B cell (primary cell): ENCODE results near the gene ADARB2. TPM values are rescaled to one million over a fixed set of nuclear protein-coding genes. Genes with fewer than 3 reads are reported as not detected.

Source experiments
- ATAC-seq: fragments of 200-7000 bp; cut with Tn5 transposase; one replicate; pipeline ENCODE4 v1.10.0; 2021; ENCODE audit warnings: low read depth, mild to moderate bottlenecking, moderate number of reproducible peaks, moderate library complexity
- CTCF ChIA-PET: fragments of 350-600 bp; sonication (Branson Sonifier 250); formaldehyde crosslinking; loops from one replicate; lab custom pipeline; 2021; ENCODE audit warnings: antibody characterized with exemption, inconsistent platforms; lab: Charles Lee
- POLR2A ChIA-PET: fragments of 350-600 bp; sonication (Branson Sonifier 250); formaldehyde crosslinking; loops from one replicate; lab custom pipeline; 2021; ENCODE audit warnings: antibody characterized with exemption; lab: Charles Lee
- DNase-seq: peaks from one replicate; pipeline ENCODE4 v3.0.0; 2013
- H2AFZ ChIP-seq: 2 replicates; pipeline ENCODE4 v1.6.1; 2012; ENCODE audit warnings: mild to moderate bottlenecking, low read depth, low read length; ENCODE audit not compliant: insufficient read depth, poor library complexity, severe bottlenecking
- H3K27ac ChIP-seq, 2 donors: 1 replicate in 1 of 2; 2 replicates in 1 of 2; pipeline ENCODE4 v1.5.1; 2012 to 2013; ENCODE audit warnings: low read length in 2 of 2, mild to moderate bottlenecking in 2 of 2, moderate library complexity in 1 of 2
- H3K27me3 ChIP-seq, 4 experiments: fragments of 200-600 bp in 1 of 4; sonication (generic) in 1 of 4; replicated peaks in 1 of 4; 1 replicate in 2 of 4; 2 replicates in 2 of 4; pipeline versions ENCODE4 v1.6.1 to v1.7.0; 2013 to 2016; ENCODE audit warnings: low read length in 3 of 4, mild to moderate bottlenecking in 2 of 4, mixed read lengths in 1 of 4, moderate library complexity in 1 of 4; ENCODE audit not compliant: insufficient read depth in 4 of 4, control insufficient read depth in 3 of 4; ENCODE audit errors: control extremely low read depth in 1 of 4
- H3K36me3 ChIP-seq, 2 experiments: replicated peaks in 1 of 2; 1 replicate in 1 of 2; 2 replicates in 1 of 2; pipeline versions ENCODE4 v1.6.1 to v1.7.1; 2013; ENCODE audit warnings: low read length in 1 of 2; ENCODE audit not compliant: insufficient read depth in 2 of 2, control insufficient read depth in 1 of 2; ENCODE audit errors: control extremely low read depth in 1 of 2, extremely low read depth in 1 of 2
- H3K4me1 ChIP-seq, 2 donors: fragments of 200-600 bp in 1 of 2; sonication (generic) in 1 of 2; 1 replicate in 1 of 2; 2 replicates in 1 of 2; pipeline versions ENCODE4 v1.5.1 to v1.6.1; 2013 to 2017; ENCODE audit warnings: low read length in 2 of 2; ENCODE audit not compliant: control insufficient read depth in 2 of 2, insufficient read depth in 2 of 2
- H3K4me2 ChIP-seq: replicated peaks from 2 replicates; pipeline ENCODE3; 2012; ENCODE audit warnings: mild to moderate bottlenecking, low read depth, low read length; ENCODE audit not compliant: poor library complexity, severe bottlenecking
- H3K4me3 ChIP-seq, 5 experiments: fragments of 200-600 bp in 1 of 5; sonication (generic) in 1 of 5; 1 replicate in 3 of 5; 2 replicates in 2 of 5; pipeline versions ENCODE4 v1.5.1 to v1.7.0; 2011 to 2016; ENCODE audit warnings: low read length in 4 of 5, mild to moderate bottlenecking in 4 of 5, low read depth in 2 of 5, control low read depth in 1 of 5, moderate library complexity in 1 of 5; ENCODE audit not compliant: insufficient read depth in 1 of 5; ENCODE audit errors: control extremely low read depth in 1 of 5, extremely low read depth in 1 of 5
- H3K79me2 ChIP-seq: fragments of 200-600 bp; sonication (generic); one replicate; pipeline ENCODE4 v1.6.0; 2016; ENCODE audit warnings: low read length; ENCODE audit not compliant: control insufficient read depth, insufficient read depth
- H3K9ac ChIP-seq: fragments of 200-600 bp; sonication (generic); 2 replicates; pipeline ENCODE4 v1.6.1; 2017; ENCODE audit warnings: mild to moderate bottlenecking, low read length, moderate library complexity
- H3K9me3 ChIP-seq, 3 donors: one replicate each; pipeline versions ENCODE4 v1.6.1 to v1.7.1; 2013; ENCODE audit warnings: low read length in 2 of 3; ENCODE audit not compliant: control insufficient read depth in 2 of 3, insufficient read depth in 1 of 3; ENCODE audit errors: control extremely low read depth in 1 of 3
- H4K20me1 ChIP-seq: 2 replicates; pipeline ENCODE4 v1.6.0; 2012; ENCODE audit warnings: mild to moderate bottlenecking, low read length; ENCODE audit not compliant: insufficient read depth, control insufficient read depth, poor library complexity, severe bottlenecking
- H3K27ac Mint-ChIP-seq: one replicate; pipeline ENCODE4 v1.8.0; 2021; ENCODE audit warnings: mixed read lengths
- H3K27me3 Mint-ChIP-seq: one replicate; pipeline ENCODE4 v1.8.0; 2021; ENCODE audit warnings: mixed read lengths
- H3K4me1 Mint-ChIP-seq: one replicate; pipeline ENCODE4 v1.8.0; 2021; ENCODE audit warnings: mixed read lengths
- H3K4me3 Mint-ChIP-seq: one replicate; pipeline ENCODE4 v1.8.0; 2021; ENCODE audit warnings: mixed read lengths
- H3K9me3 Mint-ChIP-seq: one replicate; pipeline ENCODE4 v1.8.0; 2022; ENCODE audit warnings: mixed read lengths; ENCODE audit not compliant: insufficient read depth
- EZH2 ChIP-seq: IDR thresholded peaks from 2 replicates; pipeline ENCODE4 v1.6.1; 2012; ENCODE audit warnings: borderline replicate concordance, low read depth, mild to moderate bottlenecking, moderate library complexity, low read length; ENCODE audit not compliant: insufficient read depth, poor library complexity, severe bottlenecking
- WGBS: methylation state at CpG from one replicate; pipeline ENCODE4 v1.1.5; 2013; ENCODE audit warnings: missing lambda C conversion rate; ENCODE audit not compliant: insufficient coverage; 5-methylcytosine and 5-hydroxymethylcytosine counted together
- intact Hi-C: fragments of 100-400 bp; cut with micrococcal nuclease; formaldehyde crosslinking; loops from one replicate; pipeline ENCODE4 v1.10.0; 2022
- polyA plus RNA-seq: library from polyadenylated mRNA; depleted of rRNA; stranded (reverse); fragments of >200 nt; gene quantifications from 2 replicates; pipeline ENCODE4 v1.2.3, GENCODE V29; 2012
- total RNA-seq, 2 donors: library from RNA; stranded (reverse); fragments of 120-200 nt in 1 of 2; gene quantifications; 1 replicate in 1 of 2; 2 replicates in 1 of 2; pipeline versions ENCODE4 v1.2.3 to v1.2.4, GENCODE V29; 2013 to 2022
- TF ChIP-seq, protein P1 (sequence below): fragments of 200-600 bp; IDR thresholded peaks from one replicate; pipeline ENCODE4 v1.8.0; 2022; ENCODE audit warnings: antibody characterized with exemption, mild to moderate bottlenecking

The ADARB2 gene
- total and polyA plus RNA-seq, 2 donors (not counting 1 experiment from before 2014, with no cell fraction given), result 0.13 to 0.96 TPM

GRCh38 chr10:1576467-1577372 lies 160.6 kb downstream of the ADARB2 start:
- Histone ChIP-seq H4K20me1 (no peaks in the 10 kb centered on the region), H3K9me3 (peaks cover 0 to 15% (median 0%) of the 10 kb centered on the region in 3 donors), H3K36me3 (no peaks in the 10 kb centered on the region), H3K79me2 (no peaks in the 10 kb centered on the region), H3K27me3 (peaks cover 0 to 17% (median 2%) of the 10 kb centered on the region in 4 experiments), H3K4me3 (no peak overlapping the region), H3K27ac (no peak overlapping the region), H3K4me2 (peak overlapping the region; percentile 48), H3K9ac (no peak overlapping the region), H2AFZ (no peak overlapping the region), H3K4me1 (peaks cover 49% of the 10 kb centered on the region in 2 donors)
- H3K4me3 Mint-ChIP-seq, result peak overlapping the region; percentile 70
- CTCF ChIA-PET, result interaction anchor here (0.7 to 2.4 kb wide), 3 partner anchors 88 to 1181 kb away, joined by 3 to 6 read pairs (median 4); no protein-coding TSS in a partner anchor
- H3K27me3 Mint-ChIP-seq, result peaks cover 21% of the 10 kb centered on the region
- intact Hi-C loops, result loop anchor here (1.0 kb wide), 4 partner anchors 86 to 155 kb away; no protein-coding TSS in a partner anchor
- H3K27ac Mint-ChIP-seq, result peak overlapping the region; percentile 80
- 3% methylated on average over 15 of the region's 16 CpGs for WGBS
- peak; percentile 61 for ATAC-seq
- no peaks in the 10 kb centered on the region for H3K9me3 Mint-ChIP-seq
- DNase-seq, result no peak
- peaks cover 70% of the 10 kb centered on the region for H3K4me1 Mint-ChIP-seq
- POLR2A ChIA-PET, result interaction anchor here (1.1 to 1.8 kb wide), 4 partner anchors 86 to 152 kb away, joined by 3 to 6 read pairs (median 4); no protein-coding TSS in a partner anchor
- TF ChIP-seq, protein P1, sequence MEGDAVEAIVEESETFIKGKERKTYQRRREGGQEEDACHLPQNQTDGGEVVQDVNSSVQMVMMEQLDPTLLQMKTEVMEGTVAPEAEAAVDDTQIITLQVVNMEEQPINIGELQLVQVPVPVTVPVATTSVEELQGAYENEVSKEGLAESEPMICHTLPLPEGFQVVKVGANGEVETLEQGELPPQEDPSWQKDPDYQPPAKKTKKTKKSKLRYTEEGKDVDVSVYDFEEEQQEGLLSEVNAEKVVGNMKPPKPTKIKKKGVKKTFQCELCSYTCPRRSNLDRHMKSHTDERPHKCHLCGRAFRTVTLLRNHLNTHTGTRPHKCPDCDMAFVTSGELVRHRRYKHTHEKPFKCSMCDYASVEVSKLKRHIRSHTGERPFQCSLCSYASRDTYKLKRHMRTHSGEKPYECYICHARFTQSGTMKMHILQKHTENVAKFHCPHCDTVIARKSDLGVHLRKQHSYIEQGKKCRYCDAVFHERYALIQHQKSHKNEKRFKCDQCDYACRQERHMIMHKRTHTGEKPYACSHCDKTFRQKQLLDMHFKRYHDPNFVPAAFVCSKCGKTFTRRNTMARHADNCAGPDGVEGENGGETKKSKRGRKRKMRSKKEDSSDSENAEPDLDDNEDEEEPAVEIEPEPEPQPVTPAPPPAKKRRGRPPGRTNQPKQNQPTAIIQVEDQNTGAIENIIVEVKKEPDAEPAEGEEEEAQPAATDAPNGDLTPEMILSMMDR, result no peak
- no peak for TF ChIP-seq EZH2
